HepG2 (cell line): ENCODE data around the gene PDLIM5. TPM values are rescaled to one million over a fixed set of nuclear protein-coding genes. Genes with fewer than 3 reads are reported as not detected.

ENCODE experiments used
- DNMT3B ChIP-seq: conservative IDR thresholded peaks from 2 replicates; pipeline ENCODE4 v1.6.1; 2016; ENCODE audit warnings: missing biosample characterization, control low read depth
- FOXP1 ChIP-seq, 2 experiments: fragments of 450-650 bp in 1 of 2; IDR thresholded peaks; 2 replicates each; pipeline ENCODE4 v1.6.1; 2017 to 2018; ENCODE audit warnings: antibody characterized with exemption in 1 of 2
- KLF15 ChIP-seq: sonication (generic); formaldehyde crosslinking; IDR thresholded peaks from 2 replicates; pipeline ENCODE4 v1.8.1; 2023; ENCODE audit warnings: borderline replicate concordance, mild to moderate bottlenecking, inconsistent platforms, missing genetic modification reagents, mixed read lengths
- MEIS2 ChIP-seq: sonication (generic); formaldehyde crosslinking; IDR thresholded peaks from 2 replicates; pipeline ENCODE4 v1.9.0; 2021; ENCODE audit warnings: mild to moderate bottlenecking, missing genetic modification reagents
- SIX1 ChIP-seq: sonication (generic); formaldehyde crosslinking; IDR thresholded peaks from 2 replicates; pipeline ENCODE4 v1.4.0; 2020; ENCODE audit warnings: missing genetic modification reagents, borderline replicate concordance
- SP5 ChIP-seq: IDR thresholded peaks from 2 replicates; pipeline ENCODE4 v1.6.1; 2016; ENCODE audit warnings: low read depth, borderline replicate concordance
- TARDBP ChIP-seq: sonication (generic); formaldehyde crosslinking; IDR thresholded peaks from 2 replicates; pipeline ENCODE4 v1.8.0; 2022; ENCODE audit warnings: mild to moderate bottlenecking, missing genetic modification reagents
- U2AF1 ChIP-seq: fragments of 200-400 bp; formaldehyde crosslinking; optimal IDR thresholded peaks from 2 replicates; pipeline ENCODE3; 2017; ENCODE audit warnings: mild to moderate bottlenecking, low read depth, low read length
- ZBTB38 ChIP-seq: sonication (generic); formaldehyde crosslinking; IDR thresholded peaks from 2 replicates; pipeline ENCODE4 v1.5.1; 2020; ENCODE audit warnings: mild to moderate bottlenecking, missing genetic modification reagents
- ZNF296 ChIP-seq: sonication (generic); formaldehyde crosslinking; conservative IDR thresholded peaks from 2 replicates; pipeline ENCODE4 v1.5.0; 2020; ENCODE audit warnings: mild to moderate bottlenecking, missing genetic modification reagents
- ZNF674 ChIP-seq: sonication (generic); formaldehyde crosslinking; IDR thresholded peaks from 2 replicates; pipeline ENCODE4 v1.5.0; 2020; ENCODE audit warnings: low read depth, mild to moderate bottlenecking, missing genetic modification reagents
- ZNF746 ChIP-seq: sonication (generic); formaldehyde crosslinking; IDR thresholded peaks from 2 replicates; pipeline ENCODE4 v1.8.0; 2022; ENCODE audit warnings: mild to moderate bottlenecking, missing genetic modification reagents
- ZNF883 ChIP-seq: sonication (generic); formaldehyde crosslinking; IDR thresholded peaks from 2 replicates; pipeline ENCODE4 v1.5.1; 2020; ENCODE audit warnings: mild to moderate bottlenecking, missing genetic modification reagents; ENCODE audit errors: not compliant biosample characterization
- polyA plus RNA-seq, 8 experiments: library from polyadenylated mRNA; depleted of rRNA in 3 of 8; stranded (reverse) in 7 of 8; unstranded in 1 of 8; fragments of >200 nt; fragmentation: Illumina TruSeq in 4 of 8; extraction: Trizol in 4 of 8; gene quantifications; 2 replicates each; pipeline versions ENCODE4 v1.2.1 to v1.2.3, GENCODE V29; 2011 to 2016; ENCODE audit warnings: low read depth in 4 of 8, missing spikeins in 1 of 8, mixed read lengths in 1 of 8; ENCODE audit not compliant: insufficient read depth in 1 of 8
- total RNA-seq, 5 experiments: library from RNA; depleted of rRNA; stranded (reverse); fragments of >200 nt; fragmentation: Illumina TruSeq; extraction: Trizol; gene quantifications; 2 replicates each; pipeline ENCODE4 v1.2.3, GENCODE V29; 2016; ENCODE audit warnings: low read depth in 1 of 5
- TF ChIP-seq, protein P1 (sequence below): sonication (generic); formaldehyde crosslinking; IDR thresholded peaks from 2 replicates; pipeline ENCODE4 v1.5.0; 2020; ENCODE audit warnings: mild to moderate bottlenecking, missing genetic modification reagents
- TF ChIP-seq, protein P2 (sequence below): fragments of 450-650 bp; IDR thresholded peaks from 2 replicates; pipeline ENCODE4 v1.6.1; 2016
- TF ChIP-seq, protein P3 (sequence below): sonication (generic); formaldehyde crosslinking; IDR thresholded peaks from 2 replicates; pipeline ENCODE4 v1.4.0; 2020; ENCODE audit warnings: mild to moderate bottlenecking, missing genetic modification reagents
- TF ChIP-seq, protein P4 (sequence below): sonication (generic); formaldehyde crosslinking; IDR thresholded peaks from 2 replicates; pipeline ENCODE4 v1.5.0; 2020; ENCODE audit warnings: mild to moderate bottlenecking, missing genetic modification reagents
- TF ChIP-seq, protein P5 (sequence below): sonication (generic); formaldehyde crosslinking; IDR thresholded peaks from 2 replicates; pipeline ENCODE4 v1.4.0; 2020; ENCODE audit warnings: missing genetic modification reagents

Gene PDLIM5
- total and polyA plus RNA-seq, 2 of the 13 experiments (the other 11 are each of a cell fraction or from before 2014, with no cell fraction given) = 52.8 to 119 TPM

DNA sequence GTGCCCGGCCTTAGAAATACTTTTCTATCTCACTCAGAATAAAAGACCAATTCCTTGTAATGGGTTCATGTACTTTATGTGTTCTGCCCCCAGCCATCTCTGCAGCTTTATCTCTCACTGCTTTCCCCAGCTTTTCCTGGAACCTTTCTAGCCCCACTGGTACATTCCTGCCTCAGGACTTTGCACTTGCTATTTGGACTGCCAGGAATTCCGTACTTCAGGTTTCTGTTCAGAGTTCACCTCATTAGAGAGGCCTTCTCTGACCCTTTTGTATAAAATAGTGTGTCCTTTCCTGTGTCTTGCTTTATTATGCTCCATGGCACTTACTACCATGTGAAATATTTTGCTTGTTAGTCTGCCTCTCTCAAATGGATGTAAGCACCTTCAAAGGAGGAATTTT, 112.5 kb downstream of the PDLIM5 start (continued):
- TF ChIP-seq, protein P1, sequence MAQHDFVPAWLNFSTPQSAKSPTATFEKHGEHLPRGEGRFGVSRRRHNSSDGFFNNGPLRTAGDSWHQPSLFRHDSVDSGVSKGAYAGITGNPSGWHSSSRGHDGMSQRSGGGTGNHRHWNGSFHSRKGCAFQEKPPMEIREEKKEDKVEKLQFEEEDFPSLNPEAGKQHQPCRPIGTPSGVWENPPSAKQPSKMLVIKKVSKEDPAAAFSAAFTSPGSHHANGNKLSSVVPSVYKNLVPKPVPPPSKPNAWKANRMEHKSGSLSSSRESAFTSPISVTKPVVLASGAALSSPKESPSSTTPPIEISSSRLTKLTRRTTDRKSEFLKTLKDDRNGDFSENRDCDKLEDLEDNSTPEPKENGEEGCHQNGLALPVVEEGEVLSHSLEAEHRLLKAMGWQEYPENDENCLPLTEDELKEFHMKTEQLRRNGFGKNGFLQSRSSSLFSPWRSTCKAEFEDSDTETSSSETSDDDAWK (CRISPR knock-in tag) = no peak
- TF ChIP-seq ZNF296 (CRISPR knock-in tag) = no peak
- no peak; the same call in 1 of the 2 replicates for TF ChIP-seq ZNF746 (CRISPR knock-in tag)
- TF ChIP-seq SIX1 (CRISPR knock-in tag) = peak; percentile 42; the same call in 1 of the 2 replicates
- TF ChIP-seq, protein P2, sequence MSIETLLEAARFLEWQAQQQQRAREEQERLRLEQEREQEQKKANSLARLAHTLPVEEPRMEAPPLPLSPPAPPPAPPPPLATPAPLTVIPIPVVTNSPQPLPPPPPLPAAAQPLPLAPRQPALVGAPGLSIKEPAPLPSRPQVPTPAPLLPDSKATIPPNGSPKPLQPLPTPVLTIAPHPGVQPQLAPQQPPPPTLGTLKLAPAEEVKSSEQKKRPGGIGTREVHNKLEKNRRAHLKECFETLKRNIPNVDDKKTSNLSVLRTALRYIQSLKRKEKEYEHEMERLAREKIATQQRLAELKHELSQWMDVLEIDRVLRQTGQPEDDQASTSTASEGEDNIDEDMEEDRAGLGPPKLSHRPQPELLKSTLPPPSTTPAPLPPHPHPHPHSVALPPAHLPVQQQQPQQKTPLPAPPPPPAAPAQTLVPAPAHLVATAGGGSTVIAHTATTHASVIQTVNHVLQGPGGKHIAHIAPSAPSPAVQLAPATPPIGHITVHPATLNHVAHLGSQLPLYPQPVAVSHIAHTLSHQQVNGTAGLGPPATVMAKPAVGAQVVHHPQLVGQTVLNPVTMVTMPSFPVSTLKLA = no peak
- TF ChIP-seq TARDBP (CRISPR knock-in tag) = peak; percentile 73; the same call in 1 of the 2 replicates
- no peak for TF ChIP-seq KLF15
- no peak for TF ChIP-seq ZNF674
- TF ChIP-seq, protein P3, sequence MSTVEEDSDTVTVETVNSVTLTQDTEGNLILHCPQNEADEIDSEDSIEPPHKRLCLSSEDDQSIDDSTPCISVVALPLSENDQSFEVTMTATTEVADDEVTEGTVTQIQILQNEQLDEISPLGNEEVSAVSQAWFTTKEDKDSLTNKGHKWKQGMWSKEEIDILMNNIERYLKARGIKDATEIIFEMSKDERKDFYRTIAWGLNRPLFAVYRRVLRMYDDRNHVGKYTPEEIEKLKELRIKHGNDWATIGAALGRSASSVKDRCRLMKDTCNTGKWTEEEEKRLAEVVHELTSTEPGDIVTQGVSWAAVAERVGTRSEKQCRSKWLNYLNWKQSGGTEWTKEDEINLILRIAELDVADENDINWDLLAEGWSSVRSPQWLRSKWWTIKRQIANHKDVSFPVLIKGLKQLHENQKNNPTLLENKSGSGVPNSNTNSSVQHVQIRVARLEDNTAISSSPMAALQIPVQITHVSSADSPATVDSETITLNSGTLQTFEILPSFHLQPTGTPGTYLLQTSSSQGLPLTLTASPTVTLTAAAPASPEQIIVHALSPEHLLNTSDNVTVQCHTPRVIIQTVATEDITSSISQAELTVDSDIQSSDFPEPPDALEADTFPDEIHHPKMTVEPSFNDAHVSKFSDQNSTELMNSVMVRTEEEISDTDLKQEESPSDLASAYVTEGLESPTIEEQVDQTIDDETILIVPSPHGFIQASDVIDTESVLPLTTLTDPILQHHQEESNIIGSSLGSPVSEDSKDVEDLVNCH (CRISPR knock-in tag) = no peak
- no peak for TF ChIP-seq ZBTB38 (CRISPR knock-in tag)
- TF ChIP-seq SP5 (CRISPR knock-in tag) = no peak
- TF ChIP-seq, protein P4, sequence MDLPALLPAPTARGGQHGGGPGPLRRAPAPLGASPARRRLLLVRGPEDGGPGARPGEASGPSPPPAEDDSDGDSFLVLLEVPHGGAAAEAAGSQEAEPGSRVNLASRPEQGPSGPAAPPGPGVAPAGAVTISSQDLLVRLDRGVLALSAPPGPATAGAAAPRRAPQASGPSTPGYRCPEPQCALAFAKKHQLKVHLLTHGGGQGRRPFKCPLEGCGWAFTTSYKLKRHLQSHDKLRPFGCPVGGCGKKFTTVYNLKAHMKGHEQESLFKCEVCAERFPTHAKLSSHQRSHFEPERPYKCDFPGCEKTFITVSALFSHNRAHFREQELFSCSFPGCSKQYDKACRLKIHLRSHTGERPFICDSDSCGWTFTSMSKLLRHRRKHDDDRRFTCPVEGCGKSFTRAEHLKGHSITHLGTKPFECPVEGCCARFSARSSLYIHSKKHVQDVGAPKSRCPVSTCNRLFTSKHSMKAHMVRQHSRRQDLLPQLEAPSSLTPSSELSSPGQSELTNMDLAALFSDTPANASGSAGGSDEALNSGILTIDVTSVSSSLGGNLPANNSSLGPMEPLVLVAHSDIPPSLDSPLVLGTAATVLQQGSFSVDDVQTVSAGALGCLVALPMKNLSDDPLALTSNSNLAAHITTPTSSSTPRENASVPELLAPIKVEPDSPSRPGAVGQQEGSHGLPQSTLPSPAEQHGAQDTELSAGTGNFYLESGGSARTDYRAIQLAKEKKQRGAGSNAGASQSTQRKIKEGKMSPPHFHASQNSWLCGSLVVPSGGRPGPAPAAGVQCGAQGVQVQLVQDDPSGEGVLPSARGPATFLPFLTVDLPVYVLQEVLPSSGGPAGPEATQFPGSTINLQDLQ (CRISPR knock-in tag) = no peak
- no peak for TF ChIP-seq FOXP1 (IDR thresholded peaks at IDR 0.05)
- peak; percentile 27; the same call in 1 of the 2 replicates for TF ChIP-seq FOXP1 (CRISPR knock-in tag; IDR thresholded peaks at IDR 0.05)
- no peak for TF ChIP-seq MEIS2 (CRISPR knock-in tag)
- TF ChIP-seq ZNF883 (CRISPR knock-in tag) = no peak
- no peak for TF ChIP-seq DNMT3B (CRISPR knock-in tag)
- TF ChIP-seq, protein P5, sequence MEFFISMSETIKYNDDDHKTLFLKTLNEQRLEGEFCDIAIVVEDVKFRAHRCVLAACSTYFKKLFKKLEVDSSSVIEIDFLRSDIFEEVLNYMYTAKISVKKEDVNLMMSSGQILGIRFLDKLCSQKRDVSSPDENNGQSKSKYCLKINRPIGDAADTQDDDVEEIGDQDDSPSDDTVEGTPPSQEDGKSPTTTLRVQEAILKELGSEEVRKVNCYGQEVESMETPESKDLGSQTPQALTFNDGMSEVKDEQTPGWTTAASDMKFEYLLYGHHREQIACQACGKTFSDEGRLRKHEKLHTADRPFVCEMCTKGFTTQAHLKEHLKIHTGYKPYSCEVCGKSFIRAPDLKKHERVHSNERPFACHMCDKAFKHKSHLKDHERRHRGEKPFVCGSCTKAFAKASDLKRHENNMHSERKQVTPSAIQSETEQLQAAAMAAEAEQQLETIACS (CRISPR knock-in tag) = no peak
- no peak for TF ChIP-seq U2AF1
